NCI-H187 (cell line): ENCODE results near the gene GRHL1.

Experiments used
- DNase-seq, 2 experiments: peaks; one replicate each; lab custom pipeline; 2025; lab: John Stamatoyannopoulos, UW

GRHL1 gene

DNA sequence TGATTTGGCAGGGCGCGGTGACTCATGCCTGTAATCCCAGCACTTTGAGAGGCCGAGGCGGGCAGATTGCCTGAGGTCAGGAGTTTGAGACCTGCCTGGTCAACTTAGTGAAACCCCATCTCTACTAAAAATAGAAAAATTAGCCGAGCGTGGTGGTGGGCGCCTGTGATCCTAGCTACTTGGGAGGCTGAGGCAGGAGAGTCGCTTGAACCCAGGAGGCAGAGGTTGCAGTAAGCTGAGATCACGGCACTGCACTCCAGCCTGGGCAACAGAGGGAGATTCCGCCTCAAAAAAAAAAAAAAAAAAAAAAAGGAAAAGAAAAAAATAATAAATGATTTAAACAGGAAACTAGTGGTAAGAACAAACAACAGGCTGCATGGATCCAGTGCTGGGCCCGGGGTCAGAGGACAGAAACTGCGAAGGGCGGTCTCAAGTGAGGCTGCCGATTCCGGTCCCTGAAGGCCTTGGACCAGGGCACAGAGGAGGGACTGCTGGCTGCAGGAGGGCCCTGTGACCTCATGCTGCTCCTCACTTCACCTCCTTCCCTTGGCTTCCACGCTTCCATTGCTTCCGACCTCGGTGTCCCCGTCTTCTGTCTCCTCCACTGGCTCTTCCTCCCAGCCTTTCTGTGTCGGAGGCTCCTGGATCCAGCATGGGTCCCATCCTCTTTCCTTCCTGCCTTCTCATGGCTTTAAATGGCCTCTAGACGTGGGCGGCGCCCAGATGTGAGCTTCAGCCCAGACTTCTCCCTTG is 2.1 kb upstream of the GRHL1 start:
- no peak for DNase-seq

- DNase-seq: no peak
Measured at GRCh38 chr2:9949992-9950520, 1.4 kb upstream of the GRHL1 start.

- DNase-seq: peak in 1 of 2 experiments; percentile 71
Measured at GRCh38 chr2:9950521-9951271, 797 bp upstream of the GRHL1 start.

DNA sequence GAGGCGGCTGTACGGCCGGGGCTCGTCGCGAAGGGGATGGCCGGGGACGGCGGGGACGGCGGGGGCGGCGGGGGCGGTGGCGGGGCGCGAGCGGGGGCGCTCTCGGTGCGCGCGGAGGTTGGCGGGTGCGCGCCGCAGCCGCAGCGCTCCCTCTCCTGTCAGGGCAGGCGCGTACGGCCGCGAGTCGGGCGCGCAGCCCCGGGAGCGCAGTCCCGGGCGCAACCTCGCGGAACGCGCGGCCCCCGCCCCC is 296 bp upstream of the GRHL1 start:
- DNase-seq: no peak

DNA sequence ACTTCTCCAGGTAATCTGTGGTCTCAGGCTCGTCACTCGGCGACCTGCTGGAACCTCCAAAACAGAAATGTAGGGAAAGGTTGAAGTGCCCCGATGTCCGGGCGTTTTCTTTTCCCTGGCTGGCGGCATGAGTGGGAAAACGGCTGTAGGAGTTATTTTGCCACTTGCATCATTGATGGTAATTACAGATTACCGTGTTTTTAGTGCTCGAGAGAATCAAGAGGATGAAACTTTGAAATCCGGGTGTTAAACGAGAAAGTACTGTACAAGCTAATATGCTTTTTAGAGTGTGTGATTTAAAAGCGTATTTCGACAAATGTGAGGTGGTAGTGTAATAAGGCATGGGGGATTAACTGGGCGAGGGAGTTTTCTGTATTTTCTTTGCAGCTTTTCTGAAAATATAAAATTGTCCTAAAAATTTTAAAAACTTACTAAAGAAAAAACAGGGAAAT is 819 bp downstream of the GRHL1 start:
- no peak for DNase-seq

DNA sequence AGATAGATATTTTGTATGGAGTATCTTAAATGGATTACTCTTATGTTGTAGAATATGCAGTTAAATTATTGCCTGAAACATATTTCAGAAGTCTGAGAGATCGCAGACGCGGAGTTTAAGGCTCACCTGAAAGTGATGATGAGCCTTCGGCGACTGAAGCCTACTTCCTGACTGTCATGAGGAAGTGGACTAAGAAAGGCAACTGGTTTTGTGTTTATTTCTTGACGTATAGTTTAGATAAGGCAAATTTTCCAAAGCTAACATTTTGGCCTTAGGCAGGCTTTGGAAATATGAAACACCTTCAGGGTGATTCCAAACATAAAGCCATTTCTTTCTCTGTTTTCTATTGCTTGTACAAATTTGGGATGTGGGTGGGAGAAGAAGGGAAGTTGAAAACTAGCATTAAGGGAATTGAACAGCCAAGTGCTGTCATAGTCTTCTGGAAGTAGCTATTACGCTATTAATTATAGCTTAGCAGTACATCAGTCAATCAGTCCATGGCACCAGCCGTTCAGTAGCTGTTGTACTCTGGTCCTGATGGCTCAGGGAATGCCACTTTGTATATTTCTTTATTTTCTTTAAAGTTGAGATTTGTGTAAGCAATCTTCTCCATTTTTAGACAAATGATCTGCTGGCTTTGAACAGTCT is 1.5 kb downstream of the GRHL1 start:
- DNase-seq: no peak

- no peak for DNase-seq
Measured at GRCh38 chr2:9954136-9954535, 2.6 kb downstream of the GRHL1 start.

GRCh38 chr2:9958057-9958456 is 6.6 kb downstream of the GRHL1 start:
- DNase-seq: no peak

DNA sequence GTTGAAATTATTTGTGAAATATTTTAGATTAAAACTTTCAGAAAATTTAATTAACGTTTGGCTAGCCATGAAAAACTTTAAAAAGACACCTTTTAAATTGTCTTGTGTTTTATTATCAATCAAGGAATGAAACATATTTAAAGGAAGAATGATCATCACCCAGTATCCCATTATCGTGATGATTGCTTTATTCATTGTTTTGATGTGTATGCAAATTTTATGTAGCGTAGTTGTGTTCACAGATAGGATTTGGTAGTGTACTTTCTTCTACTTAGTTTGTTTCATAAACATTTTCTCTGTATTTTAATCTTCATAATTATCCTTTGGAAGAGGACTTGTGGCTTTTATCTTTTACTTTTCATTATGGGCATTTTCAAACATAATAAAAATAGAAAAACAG is 7.8 kb downstream of the GRHL1 start:
- no peak for DNase-seq

DNA sequence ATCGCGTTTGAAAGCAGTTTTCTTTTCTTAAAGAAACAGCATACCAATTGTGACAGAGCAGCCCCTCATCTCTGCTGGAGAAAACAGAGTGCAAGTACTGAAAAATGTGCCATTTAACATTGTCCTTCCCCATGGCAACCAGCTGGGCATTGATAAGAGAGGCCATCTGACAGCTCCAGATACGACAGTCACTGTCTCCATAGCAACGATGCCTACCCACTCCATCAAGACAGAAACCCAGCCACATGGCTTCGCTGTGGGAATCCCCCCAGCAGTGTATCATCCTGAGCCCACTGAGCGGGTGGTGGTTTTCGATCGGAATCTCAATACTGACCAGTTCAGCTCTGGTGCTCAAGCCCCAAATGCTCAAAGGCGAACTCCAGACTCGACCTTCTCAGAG is 9.5 kb downstream of the GRHL1 start:
- DNase-seq: no peak

GRCh38 chr2:9964334-9964980 is 13.0 kb downstream of the GRHL1 start:
- no peak for DNase-seq

- no peak for DNase-seq
Measured at GRCh38 chr2:9965119-9965822, 13.8 kb downstream of the GRHL1 start.

GRCh38 chr2:9966491-9967022 is 15.1 kb downstream of the GRHL1 start:
- DNase-seq: no peak

DNA sequence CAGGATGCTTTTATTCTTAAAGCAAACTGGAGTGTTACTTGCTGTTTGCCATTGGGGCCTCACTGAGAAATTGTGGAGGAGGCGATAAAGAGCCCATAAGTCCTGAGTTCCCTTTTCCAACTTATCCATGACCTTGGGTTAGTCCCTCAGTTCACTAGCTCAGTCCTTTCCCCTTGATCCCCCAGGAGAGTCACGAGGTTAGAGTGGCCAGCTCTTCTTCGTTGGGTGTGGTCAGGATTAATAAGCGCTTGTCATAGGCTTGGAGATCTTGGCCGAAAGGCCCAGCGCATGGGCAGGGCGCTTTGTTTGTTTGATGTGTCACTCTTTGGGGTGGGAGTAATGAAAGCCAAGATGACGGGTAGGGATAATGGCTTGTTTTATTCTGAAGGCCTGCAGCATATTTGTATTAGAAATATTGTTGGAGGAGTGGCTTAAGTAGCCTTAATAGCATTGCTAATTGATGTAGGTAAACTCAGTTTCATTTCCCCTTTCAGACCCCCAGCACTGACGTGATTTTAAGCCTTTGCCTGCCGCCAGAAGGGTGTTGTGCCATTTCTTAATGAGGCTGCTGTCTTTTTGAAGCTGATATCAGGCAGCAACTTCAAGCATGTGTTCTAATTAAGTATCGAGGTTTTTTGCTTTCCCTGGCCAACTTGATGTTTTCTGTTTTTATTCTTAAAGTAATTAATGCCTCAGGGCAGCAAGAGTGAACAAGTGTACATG is 15.7 kb downstream of the GRHL1 start:
- no peak for DNase-seq

DNA sequence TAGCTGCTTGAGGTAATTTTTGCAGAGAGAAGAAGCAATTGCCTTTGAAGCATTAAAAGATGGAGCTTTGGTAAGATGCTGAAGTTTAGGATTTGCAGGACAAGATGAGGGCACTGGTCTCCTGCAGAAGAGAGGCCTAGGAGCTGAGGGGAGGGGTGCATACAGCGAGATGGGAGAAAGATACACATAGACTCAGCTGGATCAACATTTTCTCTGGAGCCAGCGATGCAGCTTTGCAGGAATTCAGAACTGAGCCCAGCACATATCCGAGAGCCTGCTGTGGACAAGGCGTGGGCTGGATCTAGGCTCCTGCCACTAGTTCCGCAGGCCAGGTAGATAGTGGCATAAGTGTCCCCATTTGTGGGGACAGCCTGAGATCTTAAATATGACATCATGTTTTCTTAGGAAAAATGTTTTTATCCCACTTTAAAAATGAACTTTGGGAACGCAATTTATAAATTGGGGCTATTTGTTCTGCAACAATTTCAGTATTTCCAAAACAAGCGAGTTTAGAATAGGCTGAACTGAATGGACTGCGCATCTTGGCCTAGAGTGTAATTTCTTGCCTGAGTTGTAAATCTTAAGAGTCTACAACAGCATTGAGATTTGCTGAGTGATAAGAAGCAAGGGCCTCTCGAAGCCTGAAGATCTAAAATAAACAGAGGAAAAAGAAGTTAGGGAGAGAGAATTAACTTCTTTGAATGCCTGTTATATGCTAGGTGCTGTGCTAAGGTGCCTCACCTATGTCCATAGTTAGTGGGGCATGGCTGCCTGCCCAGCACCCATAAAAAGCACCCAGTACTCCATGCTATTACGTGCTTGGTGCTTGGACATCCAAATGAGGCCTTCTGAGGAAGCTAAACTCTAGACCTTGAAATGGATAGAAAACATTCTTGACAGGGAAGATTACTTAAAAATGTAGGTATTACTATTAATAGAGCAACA is 17.3 kb downstream of the GRHL1 start:
- no peak for DNase-seq

GRCh38 chr2:9970200-9971044 is 18.9 kb downstream of the GRHL1 start:
- DNase-seq: no peak

GRCh38 chr2:9971105-9971818 is 19.8 kb downstream of the GRHL1 start:
- DNase-seq: no peak

DNA sequence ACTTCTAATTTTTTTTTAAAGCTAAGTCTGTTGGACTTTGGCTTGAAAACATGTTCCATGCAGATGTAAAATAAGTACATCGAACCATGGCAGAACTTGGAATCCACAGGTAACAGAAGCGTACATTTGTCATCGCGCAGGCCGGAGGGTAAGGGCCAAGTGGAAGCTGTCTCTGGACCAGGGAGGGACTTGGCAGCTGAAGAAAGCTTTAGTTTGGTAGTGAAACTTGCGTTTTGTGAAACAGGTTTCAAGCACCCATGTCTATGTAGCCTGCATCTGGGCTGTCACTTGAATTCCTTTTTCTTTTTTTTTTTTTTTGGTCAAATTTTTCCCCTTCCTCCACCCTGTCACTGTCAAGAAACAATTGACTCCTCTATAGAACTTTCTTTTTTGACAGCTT is 20.4 kb downstream of the GRHL1 start:
- DNase-seq: no peak
